OCI-LY3 (cell line): ENCODE results near the gene TPP1.

ENCODE experiments used
- H2AFZ ChIP-seq: fragments of 200-600, 300-600 bp; shearing (Covaris generic); 2 replicates; pipeline ENCODE4 v1.6.0; 2014; ENCODE audit warnings: antibody characterized with exemption, low read depth, low read length
- H3K27ac ChIP-seq: fragments of 200-600, 300-600 bp; sonication (generic); 2 replicates; pipeline ENCODE4 v1.5.1; 2014; ENCODE audit warnings: mild to moderate bottlenecking, low read length, moderate library complexity, mixed read lengths
- H3K27me3 ChIP-seq: fragments of 200-600, 300-600 bp; sonication (generic); 2 replicates; pipeline ENCODE4 v1.6.1; 2014; ENCODE audit warnings: low read depth, low read length, mixed read lengths
- H3K36me3 ChIP-seq: fragments of 200-600, 300-600 bp; sonication (generic); replicated peaks from 2 replicates; pipeline ENCODE3; 2014; ENCODE audit warnings: low read depth, low read length, mixed read lengths
- H3K4me1 ChIP-seq: fragments of 300-600, 200-600 bp; sonication (generic); 2 replicates; pipeline ENCODE4 v1.6.1; 2014; ENCODE audit warnings: low read length, mixed read lengths
- H3K4me2 ChIP-seq: fragments of 200-600, 300-600 bp; sonication (generic); 2 replicates; pipeline ENCODE4 v1.6.1; 2014; ENCODE audit warnings: low read length, mixed read lengths
- H3K4me3 ChIP-seq: fragments of 300-600, 200-600 bp; sonication (generic); 2 replicates; pipeline ENCODE4 v1.5.1; 2014; ENCODE audit warnings: antibody characterized with exemption, mild to moderate bottlenecking, low read length, moderate library complexity
- H3K79me2 ChIP-seq: fragments of 300-600, 200-600 bp; shearing (Covaris generic); 2 replicates; pipeline ENCODE4 v1.6.1; 2014; ENCODE audit warnings: mild to moderate bottlenecking, low read length, mixed read lengths
- H3K9ac ChIP-seq: fragments of 300-600, 200-600 bp; shearing (Covaris generic); 2 replicates; pipeline ENCODE4 v1.6.0; 2014; ENCODE audit warnings: mild to moderate bottlenecking, low read length, moderate library complexity
- H3K9me3 ChIP-seq: fragments of 200-600, 300-600 bp; shearing (Covaris generic); 2 replicates; pipeline ENCODE4 v1.6.1; 2014; ENCODE audit warnings: low read length, mixed read lengths; ENCODE audit not compliant: insufficient read depth
- H4K20me1 ChIP-seq: fragments of 200-600, 300-600 bp; sonication (generic); 2 replicates; pipeline ENCODE4 v1.6.1; 2016; ENCODE audit warnings: low read length, mixed read lengths; ENCODE audit not compliant: insufficient read depth
- CTCF ChIP-seq: fragments of 200-600, 300-600 bp; sonication (generic); IDR thresholded peaks from 2 replicates; pipeline ENCODE4 v1.5.1; 2014; ENCODE audit warnings: antibody characterized with exemption, low read length, low read depth
- EZH2phosphoT487 ChIP-seq: fragments of 200-600 bp; shearing (Covaris generic); IDR thresholded peaks from 2 replicates; pipeline ENCODE4 v1.6.1; 2018; ENCODE audit warnings: antibody characterized with exemption, mixed run types, low read depth

The TPP1 gene

GRCh38 chr11:6615882-6616585, 3.2 kb downstream of the TPP1 start:
- Histone ChIP-seq H3K27me3 (no peaks in the 10 kb centered on the region), H3K9ac (no peak overlapping the region), H3K36me3 (peaks cover 13% of the 10 kb centered on the region), H3K27ac (no peak overlapping the region), H3K9me3 (no peaks in the 10 kb centered on the region), H4K20me1 (no peaks in the 10 kb centered on the region), H3K4me3 (no peak overlapping the region), H3K4me2 (no peak overlapping the region), H2AFZ (no peak overlapping the region), H3K79me2 (peaks cover 12% of the 10 kb centered on the region), H3K4me1 (peaks cover 29% of the 10 kb centered on the region)
- TF ChIP-seq CTCF, result no peak
- no peak for TF ChIP-seq EZH2phosphoT487

GRCh38 chr11:6615046-6615445, 4.2 kb downstream of the TPP1 start:
- H3K36me3 ChIP-seq, result peaks cover 23% of the 10 kb centered on the region
- H2AFZ ChIP-seq, result no peak overlapping the region
- no peak overlapping the region for H3K27ac ChIP-seq
- H3K27me3 ChIP-seq, result no peaks in the 10 kb centered on the region
- H3K4me3 ChIP-seq, result no peak overlapping the region
- no peaks in the 10 kb centered on the region for H4K20me1 ChIP-seq
- H3K4me1 ChIP-seq, result peaks cover 32% of the 10 kb centered on the region
- H3K79me2 ChIP-seq, result peaks cover 17% of the 10 kb centered on the region
- no peak overlapping the region for H3K9ac ChIP-seq
- H3K4me2 ChIP-seq, result no peak overlapping the region
- H3K9me3 ChIP-seq, result no peaks in the 10 kb centered on the region
- no peak for TF ChIP-seq EZH2phosphoT487
- TF ChIP-seq CTCF, result no peak

- Histone ChIP-seq H3K4me3 (no peak overlapping the region), H3K9me3 (no peaks in the 10 kb centered on the region), H3K9ac (no peak overlapping the region), H2AFZ (no peak overlapping the region), H3K4me1 (peaks cover 27% of the 10 kb centered on the region), H4K20me1 (no peaks in the 10 kb centered on the region), H3K27ac (no peak overlapping the region), H3K27me3 (no peaks in the 10 kb centered on the region), H3K4me2 (no peak overlapping the region), H3K36me3 (peaks cover 29% of the 10 kb centered on the region), H3K79me2 (peaks cover 17% of the 10 kb centered on the region)
- no peak for TF ChIP-seq EZH2phosphoT487
- no peak for TF ChIP-seq CTCF
Measured at GRCh38 chr11:6614446-6614845, 4.8 kb downstream of the TPP1 start.

- Histone ChIP-seq H3K4me3 (no peak overlapping the region), H3K4me2 (peak overlapping the region; percentile 71; the same call in 1 of the 2 replicates), H3K4me1 (peaks cover 23% of the 10 kb centered on the region), H3K36me3 (peaks cover 38% of the 10 kb centered on the region), H2AFZ (no peak overlapping the region), H3K79me2 (peaks cover 13% of the 10 kb centered on the region), H4K20me1 (no peaks in the 10 kb centered on the region), H3K27me3 (no peaks in the 10 kb centered on the region), H3K9ac (no peak overlapping the region), H3K27ac (peak overlapping the region; percentile 97), H3K9me3 (no peaks in the 10 kb centered on the region)
- TF ChIP-seq CTCF, result no peak
- no peak for TF ChIP-seq EZH2phosphoT487
Measured at GRCh38 chr11:6613496-6613895, 5.7 kb downstream of the TPP1 start.
